Ascending aorta (tissue), 2 donors: ENCODE results near the gene FAM131B. TPM values are rescaled to one million over a fixed set of nuclear protein-coding genes. Genes with fewer than 3 reads are reported as not detected.

Experiments
- DNase-seq, 2 donors: peaks; one replicate each; pipeline ENCODE4 v3.0.0-alpha.2; 2019; ENCODE audit warnings: low spot score in 2 of 2
- H3K27ac ChIP-seq, 2 donors: fragments of 200-600 bp; sonication (generic); one replicate each; pipeline ENCODE4 v1.5.1; 2016 to 2017; ENCODE audit warnings: mild to moderate bottlenecking in 1 of 2
- H3K27me3 ChIP-seq: fragments of 200-600 bp; sonication (generic); one replicate; pipeline ENCODE4 v1.5.1; 2017
- H3K36me3 ChIP-seq, 2 donors: fragments of 200-600 bp; sonication (generic); one replicate each; pipeline ENCODE4 v1.5.1; 2016
- H3K4me1 ChIP-seq, 2 donors: fragments of 200-600 bp; sonication (generic); one replicate each; pipeline ENCODE4 v1.5.1; 2016 to 2017; ENCODE audit warnings: mild to moderate bottlenecking in 1 of 2
- H3K4me3 ChIP-seq, 2 donors: fragments of 200-600 bp; sonication (generic); one replicate each; pipeline ENCODE4 v1.5.1; 2016 to 2017; ENCODE audit warnings: mild to moderate bottlenecking in 1 of 2
- H3K9me3 ChIP-seq, 2 donors: fragments of 200-600 bp; sonication (generic); one replicate each; pipeline ENCODE4 v1.5.1; 2016
- intact Hi-C: fragments of 100-400 bp; cut with DNase I; formaldehyde crosslinking; loops from one replicate; pipeline ENCODE4 v1.15.1; 2023
- total RNA-seq: library from RNA; depleted of rRNA; stranded (reverse); fragments of >200 nt; gene quantifications from one replicate; pipeline ENCODE4 v1.1.0, GENCODE V29; 2016
- TF ChIP-seq, protein P1 (sequence below), 3 experiments: fragments of 200-600 bp in 2 of 3; fragments of 450-650 bp in 1 of 3; sonication (generic) in 2 of 3; IDR thresholded peaks; one replicate each; pipeline ENCODE4 v1.5.1; 2016 to 2019; ENCODE audit warnings: antibody characterized with exemption in 3 of 3, mild to moderate bottlenecking in 1 of 3, moderate library complexity in 1 of 3

The FAM131B gene
- total RNA-seq, 1 donor from 2014 or later, result 0.53 TPM

DNA sequence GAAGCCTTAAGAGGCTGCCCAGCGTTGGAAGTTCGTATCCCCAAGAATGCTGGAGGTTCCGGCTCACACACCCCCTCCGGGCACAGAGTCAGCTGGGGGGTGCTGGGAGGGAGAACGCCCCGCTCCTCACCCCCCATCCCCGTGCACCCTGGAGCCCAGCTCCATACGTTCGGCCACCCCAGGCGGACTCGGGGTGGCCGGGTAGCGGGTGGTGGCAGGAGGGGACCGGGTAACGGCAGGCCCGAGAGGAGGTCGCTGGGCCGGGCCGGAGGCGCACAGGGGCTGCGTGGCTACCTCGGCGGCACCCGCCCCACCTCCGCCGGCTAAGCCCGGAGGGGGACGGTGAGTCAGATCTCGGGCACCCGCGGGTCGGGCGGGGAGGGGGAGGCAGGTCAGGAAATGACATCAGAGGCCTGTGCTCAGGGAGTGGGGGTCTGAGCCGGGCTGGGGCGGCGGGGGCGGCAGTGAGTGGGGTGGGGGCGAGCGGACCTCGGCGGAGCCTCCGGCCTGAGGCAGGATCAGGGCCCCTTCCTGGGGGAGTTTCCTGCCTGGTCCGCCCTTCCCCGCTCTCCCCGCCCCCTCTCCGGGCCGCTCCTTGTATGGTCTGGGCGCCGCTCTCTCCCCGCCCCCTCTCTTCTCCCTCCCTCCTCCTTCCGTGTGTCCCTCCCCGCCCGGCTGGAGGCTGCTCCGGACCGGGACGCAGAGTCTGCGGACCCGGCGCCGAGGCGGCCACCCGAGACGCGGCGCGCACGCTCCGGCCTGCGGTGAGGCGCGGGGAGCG, 18.3 kb upstream of the FAM131B start, which contains the start of gene ZYX:
Gene ZYX, plus strand, starts transcription at position 700 of the 781 bp plus-strand sequence. CDS start 227 bp downstream, outside the sequence.
- Histone ChIP-seq H3K4me3 (peak within 1 kb of the TSS; percentile 89 to 97), H3K27ac (peak within 1 kb of the TSS; percentile 97 to 99), H3K27me3 (no peaks in the 10 kb centered on the region), H3K36me3 (peaks cover 7 to 25% of the 10 kb centered on the region in 2 donors), H3K4me1 (peaks cover 5 to 30% of the 10 kb centered on the region in 2 donors), H3K9me3 (no peaks in the 10 kb centered on the region)
- TF ChIP-seq, protein P1, sequence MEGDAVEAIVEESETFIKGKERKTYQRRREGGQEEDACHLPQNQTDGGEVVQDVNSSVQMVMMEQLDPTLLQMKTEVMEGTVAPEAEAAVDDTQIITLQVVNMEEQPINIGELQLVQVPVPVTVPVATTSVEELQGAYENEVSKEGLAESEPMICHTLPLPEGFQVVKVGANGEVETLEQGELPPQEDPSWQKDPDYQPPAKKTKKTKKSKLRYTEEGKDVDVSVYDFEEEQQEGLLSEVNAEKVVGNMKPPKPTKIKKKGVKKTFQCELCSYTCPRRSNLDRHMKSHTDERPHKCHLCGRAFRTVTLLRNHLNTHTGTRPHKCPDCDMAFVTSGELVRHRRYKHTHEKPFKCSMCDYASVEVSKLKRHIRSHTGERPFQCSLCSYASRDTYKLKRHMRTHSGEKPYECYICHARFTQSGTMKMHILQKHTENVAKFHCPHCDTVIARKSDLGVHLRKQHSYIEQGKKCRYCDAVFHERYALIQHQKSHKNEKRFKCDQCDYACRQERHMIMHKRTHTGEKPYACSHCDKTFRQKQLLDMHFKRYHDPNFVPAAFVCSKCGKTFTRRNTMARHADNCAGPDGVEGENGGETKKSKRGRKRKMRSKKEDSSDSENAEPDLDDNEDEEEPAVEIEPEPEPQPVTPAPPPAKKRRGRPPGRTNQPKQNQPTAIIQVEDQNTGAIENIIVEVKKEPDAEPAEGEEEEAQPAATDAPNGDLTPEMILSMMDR (IDR thresholded peaks at IDR 0.05), result no peak
- intact Hi-C loops, result loop anchor here (1.0 to 10.0 kb wide), 5 partner anchors 10 to 526 kb away; partner anchors contain the start of genes CASP2, EPHB6 and TCAF1
- peak; percentile 86 to 98 for DNase-seq

DNA sequence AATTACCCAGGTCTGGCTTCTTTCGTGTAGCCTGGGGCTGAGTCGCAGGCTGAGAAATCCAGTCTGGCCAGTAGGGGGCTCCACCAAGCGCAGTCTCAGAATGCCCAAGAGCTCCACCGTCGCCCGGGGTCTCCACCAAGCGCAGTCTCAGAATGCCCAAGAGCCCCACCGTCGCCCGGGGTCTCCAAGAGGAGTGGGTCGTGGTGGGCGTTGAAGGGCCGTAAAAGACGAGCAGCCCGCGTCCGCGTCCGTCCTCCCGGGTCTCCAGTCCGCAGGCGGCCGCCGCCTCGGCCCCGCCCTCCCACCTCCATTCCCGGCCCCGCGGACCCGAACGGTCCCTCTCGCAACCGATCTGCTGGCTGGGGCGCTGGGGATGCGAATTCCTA, 17.7 kb upstream of the FAM131B start:
- TF ChIP-seq, protein P1 (IDR thresholded peaks at IDR 0.05), result peak; percentile 79 to 90 (median 88)
- peak overlapping the region; percentile 89 to 97 for H3K4me3 ChIP-seq
- H3K9me3 ChIP-seq, result no peaks in the 10 kb centered on the region
- H3K36me3 ChIP-seq, result peaks cover 7 to 20% of the 10 kb centered on the region in 2 donors
- no peaks in the 10 kb centered on the region for H3K27me3 ChIP-seq
- peak; percentile 67 to 94 for DNase-seq
- intact Hi-C loops, result loop anchor here (1.0 to 10.0 kb wide), 5 partner anchors 11 to 525 kb away; partner anchors contain the start of genes CASP2, EPHB6 and TCAF1
- peak overlapping the region; percentile 97 to 99 for H3K27ac ChIP-seq
- peaks cover 5 to 24% of the 10 kb centered on the region in 2 donors for H3K4me1 ChIP-seq

DNA sequence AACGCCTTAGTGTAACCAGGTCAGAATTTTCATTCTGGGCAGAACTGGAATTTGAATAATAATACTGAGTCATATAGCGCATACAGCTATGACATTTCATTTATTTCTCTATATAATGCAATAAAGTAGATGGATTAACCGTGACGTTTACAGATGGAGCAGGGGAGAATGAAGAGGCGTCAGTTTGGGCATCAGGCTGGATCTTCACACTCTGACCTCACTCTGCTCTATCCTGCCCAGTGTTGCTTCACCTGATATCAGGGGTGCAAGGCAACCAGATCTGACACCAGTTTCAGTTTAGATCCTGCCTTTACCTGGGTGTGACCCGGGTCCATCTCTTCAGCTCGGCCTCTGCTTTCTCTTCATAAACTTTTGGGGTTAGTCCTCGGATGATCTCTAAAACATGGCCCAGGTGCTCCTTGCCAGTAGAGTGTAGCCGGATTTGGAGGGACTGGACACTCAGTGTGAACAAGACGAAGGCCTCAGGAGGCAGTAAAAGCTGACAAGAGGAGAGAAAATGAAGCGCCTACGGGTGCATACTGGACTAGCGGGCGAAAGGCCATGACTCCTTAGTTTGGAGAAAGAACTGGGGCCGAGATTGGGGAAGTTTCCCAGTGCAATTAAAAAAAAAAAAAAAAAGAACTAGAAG, 17.2 kb upstream of the FAM131B start:
- H3K4me1 ChIP-seq, result peaks cover 4 to 19% of the 10 kb centered on the region in 2 donors
- H3K27ac ChIP-seq, result peak overlapping the region; percentile 97 to 99
- TF ChIP-seq, protein P1 (IDR thresholded peaks at IDR 0.05), result no peak
- peaks cover 7 to 17% of the 10 kb centered on the region in 2 donors for H3K36me3 ChIP-seq
- no peak for DNase-seq
- no peaks in the 10 kb centered on the region for H3K27me3 ChIP-seq
- no peaks in the 10 kb centered on the region for H3K9me3 ChIP-seq
- H3K4me3 ChIP-seq, result peak overlapping the region; percentile 89 to 97
- intact Hi-C loops, result loop anchor here (1.0 to 10.0 kb wide), 6 partner anchors 12 to 525 kb away; partner anchors contain the start of genes CASP2, EPHB6, FAM131B and TCAF1

DNA sequence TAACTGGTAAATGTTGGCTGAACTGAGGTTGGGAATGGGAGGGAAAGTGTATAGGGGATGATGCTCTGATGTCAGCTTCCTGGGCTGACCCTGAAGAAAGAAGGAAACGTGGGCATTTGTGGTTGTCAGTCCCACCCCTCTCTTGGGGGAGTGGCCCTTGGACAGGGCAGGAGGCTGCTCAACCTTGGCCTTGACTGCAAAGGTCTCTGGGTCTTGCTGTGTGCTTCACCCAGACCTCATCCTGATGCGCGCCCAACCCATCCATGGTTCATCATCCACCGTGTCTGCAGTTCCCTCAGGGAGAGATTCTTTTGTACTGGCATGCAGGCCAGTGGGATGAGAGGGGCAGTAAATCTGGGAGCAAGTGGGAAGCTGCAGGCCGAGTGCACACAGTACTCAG, 13.9 kb upstream of the FAM131B start:
- no peaks in the 10 kb centered on the region for H3K36me3 ChIP-seq
- no peak overlapping the region for H3K4me3 ChIP-seq
- peaks cover 0 to 2% of the 10 kb centered on the region in 2 donors for H3K4me1 ChIP-seq
- DNase-seq, result no peak
- TF ChIP-seq, protein P1 (IDR thresholded peaks at IDR 0.05), result no peak
- H3K9me3 ChIP-seq, result no peaks in the 10 kb centered on the region
- H3K27ac ChIP-seq, result peak overlapping the region; percentile 23 to 48
- intact Hi-C loops, result no loop called here
- H3K27me3 ChIP-seq, result no peaks in the 10 kb centered on the region

DNA sequence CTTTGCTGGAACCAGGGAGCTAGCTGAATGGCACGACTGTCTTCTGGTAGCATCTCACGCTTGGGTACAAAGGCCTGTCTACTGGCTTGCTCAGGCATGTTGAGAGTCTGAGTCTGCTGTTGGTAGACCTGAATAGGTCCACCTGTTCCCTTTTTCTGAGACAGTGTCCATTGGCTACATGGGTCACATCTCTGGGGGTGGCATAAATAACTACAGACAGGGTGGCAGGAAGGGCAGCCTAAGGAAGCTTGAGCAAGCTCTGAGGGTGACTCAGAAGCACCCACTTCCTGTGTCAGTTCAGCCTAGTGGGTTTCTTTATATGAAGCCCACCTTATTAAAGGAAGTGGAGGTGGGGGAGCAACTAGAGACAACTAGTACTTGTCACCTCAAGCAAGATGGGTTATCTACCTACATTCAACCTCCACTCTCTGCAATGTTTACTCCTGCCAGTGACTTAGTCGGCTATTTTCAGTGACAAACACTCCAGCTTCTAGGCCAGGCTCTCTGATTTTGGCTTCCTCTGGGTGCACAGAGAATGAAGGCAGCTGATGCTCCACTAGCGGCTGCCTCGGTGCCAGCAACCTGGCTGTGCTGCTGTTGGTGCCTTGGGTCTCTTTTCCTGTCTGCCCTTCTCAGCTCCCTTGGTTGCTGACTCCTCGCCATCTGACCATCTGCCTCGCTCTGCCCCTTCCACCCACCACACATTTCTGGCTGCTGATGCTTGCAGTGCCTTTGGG, 13.0 kb upstream of the FAM131B start:
- H3K4me1 ChIP-seq, result peaks cover 0 to 2% of the 10 kb centered on the region in 2 donors
- no peaks in the 10 kb centered on the region for H3K36me3 ChIP-seq
- TF ChIP-seq, protein P1 (IDR thresholded peaks at IDR 0.05), result no peak
- intact Hi-C loops, result no loop called here
- H3K27me3 ChIP-seq, result no peaks in the 10 kb centered on the region
- no peak overlapping the region for H3K4me3 ChIP-seq
- no peak for DNase-seq
- H3K27ac ChIP-seq, result peak overlapping the region; percentile 23 to 48
- no peaks in the 10 kb centered on the region for H3K9me3 ChIP-seq
